OCI-LY3 (cell line): Measurements from ENCODE around the gene ARHGEF16.

Experiments
- CTCF ChIP-seq: fragments of 200-600, 300-600 bp; sonication (generic); IDR thresholded peaks from 2 replicates; pipeline ENCODE4 v1.5.1; 2014; ENCODE audit warnings: antibody characterized with exemption, low read length, low read depth
- EZH2phosphoT487 ChIP-seq: fragments of 200-600 bp; shearing (Covaris generic); IDR thresholded peaks from 2 replicates; pipeline ENCODE4 v1.6.1; 2018; ENCODE audit warnings: antibody characterized with exemption, mixed run types, low read depth

GRCh38 chr1:3476666-3477065 is 22.2 kb downstream of the ARHGEF16 start:
- TF ChIP-seq EZH2phosphoT487 (no peak), CTCF (no peak)
